HepG2 (cell line): ENCODE measurements around the gene HSD11B2. TPM values are rescaled to one million over a fixed set of nuclear protein-coding genes. Genes with fewer than 3 reads are reported as not detected.

Experiments
- ATAC-seq: fragments of 200-7000 bp; cut with Tn5 transposase; 3 replicates; pipeline ENCODE4 v1.9.1; 2020; ENCODE audit warnings: mild to moderate bottlenecking, moderate library complexity
- BruUV-seq: library from RNA; stranded (reverse); fragments of 400-500 nt; replicated peaks from 2 replicates; lab custom pipeline; 2021; lab: Mats Ljungman, UMichigan
- CTCF ChIA-PET: fragments of 300-600 bp; formaldehyde crosslinking; extraction: SDS; loops from one replicate; lab custom pipeline; 2021; ENCODE audit warnings: low total read pairs, inconsistent platforms, low intra/inter-chr PET ratio; lab: Yijun Ruan, JAX
- POLR2A ChIA-PET: fragments of 350-600 bp; sonication (Branson Sonifier 250); formaldehyde crosslinking; loops from one replicate; lab custom pipeline; 2020; ENCODE audit warnings: antibody characterized with exemption, inconsistent platforms; lab: Yijun Ruan, JAX
- DNase-seq: peaks from one replicate; pipeline ENCODE4 v3.0.0-alpha.2; 2015; ENCODE audit warnings: low spot score
- FAIRE-seq: peaks from 3 replicates; lab custom pipeline; 2011; peaks lifted over from hg19 to GRCh38; lab: Jason Lieb, UNC
- H2AFZ ChIP-seq: one replicate; pipeline ENCODE4 v1.6.1; 2011; ENCODE audit warnings: low read length, inconsistent platforms
- H3K27ac ChIP-seq: fragments of 300-600 bp; 3 replicates; pipeline ENCODE4 v1.8.0; 2011; ENCODE audit warnings: mixed run types, mild to moderate bottlenecking, mixed read lengths, low read length, inconsistent platforms; ENCODE audit not compliant: insufficient read depth; ENCODE audit errors: extremely low read length
- H3K27me3 ChIP-seq, 2 experiments: fragments of 200-600 bp in 1 of 2; 2 replicates in 1 of 2; 3 replicates in 1 of 2; pipeline versions ENCODE4 v1.6.0 to v1.8.0; 2011; ENCODE audit warnings: low read length in 2 of 2, mild to moderate bottlenecking in 2 of 2, moderate library complexity in 2 of 2, inconsistent platforms in 1 of 2; ENCODE audit not compliant: insufficient read depth in 2 of 2, control insufficient read depth in 1 of 2
- H3K36me3 ChIP-seq, 2 experiments: fragments of 200-600 bp in 1 of 2; replicated peaks in 1 of 2; 2 replicates in 1 of 2; 3 replicates in 1 of 2; pipeline versions ENCODE4 v1.5.1 to v1.8.0; 2011; ENCODE audit warnings: low read length in 2 of 2, inconsistent platforms in 1 of 2; ENCODE audit not compliant: insufficient read depth in 2 of 2, control insufficient read depth in 1 of 2
- H3K4me1 ChIP-seq: 2 replicates; pipeline ENCODE4 v1.5.1; 2012; ENCODE audit warnings: low read length, inconsistent platforms; ENCODE audit not compliant: insufficient read depth
- H3K4me2 ChIP-seq: 2 replicates; pipeline ENCODE4 v1.6.0; 2011; ENCODE audit warnings: low read depth, low read length, inconsistent platforms
- H3K4me3 ChIP-seq, 3 experiments: fragments of 200-600 bp in 1 of 3; sonication (generic), shearing (Covaris generic) in 1 of 3; replicated peaks in 1 of 3; 2 replicates each; pipeline ENCODE4 v1.5.1; 2011 to 2016; ENCODE audit warnings: low read length in 3 of 3, inconsistent platforms in 2 of 3, low read depth in 2 of 3, mild to moderate bottlenecking in 2 of 3, control low read depth in 1 of 3, mixed read lengths in 1 of 3; ENCODE audit not compliant: insufficient read depth in 1 of 3
- H3K79me2 ChIP-seq: one replicate; pipeline ENCODE4 v1.6.1; 2011; ENCODE audit warnings: low read length, inconsistent platforms; ENCODE audit not compliant: insufficient read depth
- H3K9ac ChIP-seq: 2 replicates; pipeline ENCODE4 v1.6.0; 2011; ENCODE audit warnings: mild to moderate bottlenecking, low read depth, low read length, inconsistent platforms; ENCODE audit not compliant: insufficient read depth
- H3K9me3 ChIP-seq: 2 replicates; pipeline ENCODE4 v1.5.1; 2012; ENCODE audit warnings: mild to moderate bottlenecking, low read length
- H4K20me1 ChIP-seq: 2 replicates; pipeline ENCODE4 v1.6.0; 2011; ENCODE audit warnings: inconsistent platforms, mild to moderate bottlenecking, low read length, moderate library complexity; ENCODE audit not compliant: insufficient read depth
- REST ChIP-seq, 2 experiments: IDR thresholded peaks; 2 replicates each; pipeline ENCODE4 v1.6.1; 2011 to 2012; ENCODE audit warnings: low read length in 2 of 2, borderline replicate concordance in 1 of 2, low read depth in 1 of 2, mild to moderate bottlenecking in 1 of 2, moderate library complexity in 1 of 2
- SIN3A ChIP-seq: IDR thresholded peaks from 2 replicates; pipeline ENCODE4 v1.6.1; 2011; ENCODE audit warnings: low read depth, mild to moderate bottlenecking, control low read depth, low read length, borderline replicate concordance
- SIX4 ChIP-seq: sonication (generic); formaldehyde crosslinking; IDR thresholded peaks from 2 replicates; pipeline ENCODE4 v1.4.0; 2020; ENCODE audit warnings: missing genetic modification reagents
- SMYD3 ChIP-seq: sonication (generic); formaldehyde crosslinking; IDR thresholded peaks from 2 replicates; pipeline ENCODE4 v1.8.1; 2023; ENCODE audit warnings: mild to moderate bottlenecking, missing genetic modification reagents
- TFAP4 ChIP-seq: sonication (generic); IDR thresholded peaks from 2 replicates; pipeline ENCODE4 v1.6.1; 2016; ENCODE audit warnings: low read depth, borderline replicate concordance
- ZNF30 ChIP-seq: sonication (generic); formaldehyde crosslinking; IDR thresholded peaks from 2 replicates; pipeline ENCODE4 v1.5.0; 2020; ENCODE audit warnings: mild to moderate bottlenecking, missing genetic modification reagents
- WGBS: methylation state at CpG from one replicate; pipeline ENCODE4 v1.1.6; 2017; ENCODE audit warnings: low lambda C conversion rate; 5-methylcytosine and 5-hydroxymethylcytosine counted together
- in situ Hi-C: cut with HindIII; loops from 2 replicates; pipeline ENCODE4 v1.10.0; 2017; ENCODE audit warnings: low pct_unique_long_range_greater_than_20kb; ENCODE audit not compliant: extremely low pct_ligation_motif_present
- intact Hi-C: fragments of 100-400 bp; cut with micrococcal nuclease; formaldehyde crosslinking; loops from one replicate; pipeline ENCODE4 v1.10.0; 2022; ENCODE audit not compliant: unreplicated experiment
- polyA plus RNA-seq, 8 experiments: library from polyadenylated mRNA; depleted of rRNA in 3 of 8; stranded (reverse) in 7 of 8; unstranded in 1 of 8; fragments of >200 nt; fragmentation: Illumina TruSeq in 4 of 8; extraction: Trizol in 4 of 8; gene quantifications; 2 replicates each; pipeline versions ENCODE4 v1.2.1 to v1.2.3, GENCODE V29; 2011 to 2016; ENCODE audit warnings: low read depth in 4 of 8, missing spikeins in 1 of 8, mixed read lengths in 1 of 8; ENCODE audit not compliant: insufficient read depth in 1 of 8
- total RNA-seq, 5 experiments: library from RNA; depleted of rRNA; stranded (reverse); fragments of >200 nt; fragmentation: Illumina TruSeq; extraction: Trizol; gene quantifications; 2 replicates each; pipeline ENCODE4 v1.2.3, GENCODE V29; 2016; ENCODE audit warnings: low read depth in 1 of 5
- TF ChIP-seq, protein P1 (sequence below): sonication (generic); formaldehyde crosslinking; IDR thresholded peaks from 2 replicates; pipeline ENCODE4 v1.8.0; 2022; ENCODE audit warnings: missing genetic modification reagents, mild to moderate bottlenecking, borderline replicate concordance

Gene HSD11B2
- total and polyA plus RNA-seq, 2 of the 13 experiments (the other 11 are each of a cell fraction or from before 2014, with no cell fraction given) = 8.9 to 13.6 TPM

- TF ChIP-seq, protein P1, sequence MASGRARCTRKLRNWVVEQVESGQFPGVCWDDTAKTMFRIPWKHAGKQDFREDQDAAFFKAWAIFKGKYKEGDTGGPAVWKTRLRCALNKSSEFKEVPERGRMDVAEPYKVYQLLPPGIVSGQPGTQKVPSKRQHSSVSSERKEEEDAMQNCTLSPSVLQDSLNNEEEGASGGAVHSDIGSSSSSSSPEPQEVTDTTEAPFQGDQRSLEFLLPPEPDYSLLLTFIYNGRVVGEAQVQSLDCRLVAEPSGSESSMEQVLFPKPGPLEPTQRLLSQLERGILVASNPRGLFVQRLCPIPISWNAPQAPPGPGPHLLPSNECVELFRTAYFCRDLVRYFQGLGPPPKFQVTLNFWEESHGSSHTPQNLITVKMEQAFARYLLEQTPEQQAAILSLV = no peak
- TF ChIP-seq SMYD3 (CRISPR knock-in tag) (no peak), SIX4 (CRISPR knock-in tag) (no peak), SIN3A (no peak), ZNF30 (CRISPR knock-in tag) (no peak)
Measured at GRCh38 chr16:67454104-67454503, 23.2 kb downstream of the HSD11B2 start (continued).

- H3K4me3 ChIP-seq = no peak overlapping the region
- peaks cover 26% of the 10 kb centered on the region for H3K4me1 ChIP-seq
- FAIRE-seq (no peak), DNase-seq (no peak), ATAC-seq (no peak)
- no peak overlapping the region for H3K9ac ChIP-seq
- CTCF ChIA-PET = no interaction called here
- no TSS peak for BruUV-seq
- no peaks in the 10 kb centered on the region; the same call in 1 of the 2 replicates for H4K20me1 ChIP-seq
- H2AFZ ChIP-seq = no peak overlapping the region
- no peaks in the 10 kb centered on the region for H3K27me3 ChIP-seq
- no peak overlapping the region for H3K27ac ChIP-seq
- no peaks in the 10 kb centered on the region for H3K9me3 ChIP-seq
- 98% methylated on average over 6 of the region's 6 CpGs for WGBS
- TF ChIP-seq REST (IDR thresholded peaks at IDR 0.05; ENCODE audit: borderline replicate concordance in 1 of 2, low read depth in 1 of 2, low read length in 2 of 2) (peak in 1 of 2 experiments; percentile 57; a peak in 1 of 4 replicates), TFAP4 (no peak)
- intact Hi-C loops = no loop called here
- no peak overlapping the region for H3K4me2 ChIP-seq
- in situ Hi-C loops = no loop called here
- POLR2A ChIA-PET = no interaction called here
- peaks cover 9 to 14% of the 10 kb centered on the region in 2 experiments; a peak in 3 of 5 replicates for H3K36me3 ChIP-seq
- no peaks in the 10 kb centered on the region for H3K79me2 ChIP-seq
Measured at GRCh38 chr16:67454852-67455251, 23.9 kb downstream of the HSD11B2 start.
